GM19023 (cell line): Measurements from ENCODE around the gene CAPZA2.

Experiments
- ATAC-seq: cut with Tn5 transposase; IDR thresholded peaks from one replicate; pipeline ENCODE4 v1.9.1; 2021; ENCODE audit warnings: mild to moderate bottlenecking, moderate library complexity; ENCODE audit not compliant: unreplicated experiment

The CAPZA2 gene

DNA sequence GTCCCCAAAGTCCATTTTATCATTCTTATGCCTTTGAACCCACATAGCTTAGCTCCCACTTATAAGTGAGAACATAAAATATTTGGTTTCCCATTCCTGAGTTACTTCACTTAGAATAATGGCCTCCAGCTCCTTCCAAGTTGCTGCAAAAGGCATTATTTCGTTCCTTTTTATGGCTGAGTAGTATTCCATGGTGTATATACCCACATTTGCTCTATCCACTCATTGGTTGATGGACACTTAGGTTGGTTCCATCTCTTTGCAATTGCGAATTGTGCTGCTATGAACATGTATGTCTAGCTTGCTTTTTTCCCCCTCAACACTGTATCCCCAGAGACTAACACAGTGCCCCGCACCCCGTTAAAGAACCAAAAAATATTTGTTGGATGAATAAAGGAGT, 670 bp upstream of the CAPZA2 start:
- ATAC-seq, result no peak

GRCh38 chr7:116862951-116863670, 724 bp downstream of the CAPZA2 start:
- ATAC-seq, result peak; percentile 46

- no peak for ATAC-seq
Measured at GRCh38 chr7:116863936-116864500, 1.6 kb downstream of the CAPZA2 start.

- no peak for ATAC-seq
Measured at GRCh38 chr7:116871061-116871700, 8.8 kb downstream of the CAPZA2 start.

GRCh38 chr7:116872026-116872425, 9.6 kb downstream of the CAPZA2 start:
- ATAC-seq, result no peak

DNA sequence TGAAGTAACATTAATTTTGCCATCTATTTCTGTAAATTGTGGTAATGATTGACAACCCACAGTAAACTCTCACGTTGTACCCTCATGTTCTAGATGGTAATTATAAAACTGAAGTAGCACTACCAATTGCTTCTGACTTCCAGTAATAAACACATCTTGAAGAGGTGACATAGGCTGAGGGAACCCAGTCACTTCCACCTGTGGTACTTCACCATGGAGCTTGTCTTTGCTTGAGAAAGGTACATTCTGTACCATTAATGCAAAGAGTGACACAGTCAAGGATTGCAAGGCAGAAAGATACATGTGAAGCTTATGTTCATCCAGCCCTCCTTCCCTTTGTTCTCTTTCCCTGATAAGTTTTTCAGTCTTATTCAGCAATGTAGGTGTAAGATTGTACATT, 11.2 kb downstream of the CAPZA2 start:
- no peak for ATAC-seq

DNA sequence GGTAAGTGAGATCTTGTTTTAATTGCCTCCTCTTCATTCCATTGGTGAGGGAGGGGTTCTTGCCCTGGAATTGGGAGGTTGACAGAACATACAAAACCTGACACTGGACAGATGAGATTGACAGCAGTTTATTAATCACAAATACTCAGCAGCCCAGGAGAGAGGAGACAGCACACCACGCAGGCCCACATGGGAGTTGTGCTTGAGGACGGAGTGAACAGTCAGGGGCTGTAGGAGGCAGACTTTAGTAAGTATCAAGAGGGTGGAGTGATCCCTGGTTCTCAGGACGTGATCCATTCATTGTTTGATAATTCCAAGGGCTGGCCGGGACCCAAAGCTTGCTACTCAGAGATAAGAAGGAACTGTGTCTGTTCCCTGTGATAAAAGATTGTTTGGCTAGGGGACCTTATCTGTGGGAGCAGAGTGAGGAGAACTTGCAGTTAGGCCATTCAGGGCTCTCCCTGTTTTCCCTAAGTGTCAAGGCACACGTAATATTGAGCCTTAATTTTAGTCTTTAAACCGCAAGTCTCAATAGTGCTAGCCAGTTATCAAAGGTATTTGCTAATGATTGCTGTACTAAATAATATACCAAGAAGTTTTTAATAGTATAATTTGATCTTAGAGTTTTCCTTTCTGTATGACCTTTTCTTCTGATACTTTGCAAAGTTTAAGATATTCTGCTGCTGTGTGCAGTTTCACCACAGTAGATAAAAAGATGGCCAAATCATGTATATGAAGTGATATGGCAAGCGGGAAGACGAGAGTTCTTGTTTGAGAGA, 14.5 kb downstream of the CAPZA2 start:
- ATAC-seq, result no peak

DNA sequence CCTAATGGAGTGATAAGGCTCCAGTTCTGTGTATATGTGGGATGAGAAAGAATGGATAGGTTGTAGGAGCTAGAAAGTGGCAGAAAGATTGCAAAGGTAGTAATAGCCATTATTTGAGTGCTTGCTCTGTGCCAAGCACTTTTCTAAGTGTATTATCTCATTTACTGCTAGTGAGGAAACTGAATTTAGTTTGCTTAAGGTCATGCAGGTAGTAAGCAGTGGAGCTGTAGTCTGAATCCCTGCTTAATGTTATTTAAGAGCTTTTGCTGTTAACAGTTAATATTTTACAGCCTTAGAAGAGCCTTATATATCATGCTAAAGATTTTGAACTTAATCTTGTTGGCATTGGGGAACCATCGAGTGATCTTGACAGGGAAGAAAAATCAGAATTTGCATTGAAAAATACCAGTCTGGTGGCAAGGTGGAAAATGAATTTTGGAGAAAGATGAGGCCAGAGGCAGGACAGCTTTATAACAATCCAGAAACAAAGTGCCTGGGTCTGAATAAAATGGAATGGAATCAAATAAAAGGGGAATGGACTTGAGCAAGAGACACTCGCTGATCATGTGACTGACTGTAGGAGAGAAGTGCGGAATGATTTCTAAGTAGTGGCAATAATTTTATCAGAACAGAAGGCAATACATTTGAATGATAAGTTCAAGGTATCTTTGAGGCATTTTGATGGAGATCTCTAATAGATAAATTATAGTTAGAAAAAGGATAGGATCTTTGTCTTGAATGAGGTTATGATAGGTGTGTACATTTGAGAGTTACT, 15.2 kb downstream of the CAPZA2 start:
- ATAC-seq, result no peak

- ATAC-seq, result no peak
Measured at GRCh38 chr7:116884691-116885090, 22.3 kb downstream of the CAPZA2 start.

GRCh38 chr7:116885724-116886123, 23.3 kb downstream of the CAPZA2 start:
- no peak for ATAC-seq

GRCh38 chr7:116886543-116887156, 24.3 kb downstream of the CAPZA2 start:
- no peak for ATAC-seq

DNA sequence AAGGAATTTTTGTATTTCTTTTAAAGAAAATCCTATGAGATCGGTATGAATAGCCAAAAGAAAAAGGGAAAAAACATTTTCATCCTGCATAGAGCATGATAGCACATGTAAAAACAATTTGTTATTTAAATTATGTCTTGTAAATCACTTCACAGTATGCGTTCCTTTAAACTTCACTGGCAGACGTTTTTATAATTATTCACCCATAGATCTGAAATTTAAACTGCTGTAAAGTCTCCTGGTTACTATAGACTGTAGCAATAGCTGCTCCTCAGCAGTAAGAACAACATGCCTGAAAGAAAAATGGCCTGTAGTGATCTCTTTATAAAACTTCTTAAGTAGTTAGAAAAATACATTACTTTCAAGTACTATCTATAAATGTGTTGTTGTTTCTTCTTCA, 26.5 kb downstream of the CAPZA2 start:
- no peak for ATAC-seq

- no peak for ATAC-seq
Measured at GRCh38 chr7:116895849-116896248, 33.5 kb downstream of the CAPZA2 start.

GRCh38 chr7:116897661-116898060, 35.3 kb downstream of the CAPZA2 start:
- no peak for ATAC-seq

- ATAC-seq, result no peak
Measured at GRCh38 chr7:116899308-116899707, 36.9 kb downstream of the CAPZA2 start.

GRCh38 chr7:116901143-116901542, 38.8 kb downstream of the CAPZA2 start:
- no peak for ATAC-seq

DNA sequence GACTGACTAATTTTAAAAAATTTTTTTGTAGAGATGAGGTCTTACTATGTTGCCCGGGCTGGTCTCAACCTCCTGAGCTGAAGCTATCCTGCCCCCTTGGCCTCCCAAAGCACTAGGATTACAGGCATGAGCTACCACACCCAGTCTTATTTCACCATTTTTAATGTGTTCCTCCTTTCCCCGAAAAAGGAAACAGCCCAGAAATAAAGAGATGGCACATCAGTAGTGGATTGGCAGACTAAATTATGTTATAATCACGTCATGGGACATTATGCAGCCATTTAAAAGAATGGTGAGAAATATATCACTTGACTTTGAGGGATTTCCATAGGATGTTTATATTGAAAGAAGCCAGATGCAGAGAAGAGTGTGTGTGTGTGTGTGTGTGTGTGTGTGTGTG, 40.5 kb downstream of the CAPZA2 start:
- ATAC-seq, result no peak

- no peak for ATAC-seq
Measured at GRCh38 chr7:116906391-116906790, 44.0 kb downstream of the CAPZA2 start.

DNA sequence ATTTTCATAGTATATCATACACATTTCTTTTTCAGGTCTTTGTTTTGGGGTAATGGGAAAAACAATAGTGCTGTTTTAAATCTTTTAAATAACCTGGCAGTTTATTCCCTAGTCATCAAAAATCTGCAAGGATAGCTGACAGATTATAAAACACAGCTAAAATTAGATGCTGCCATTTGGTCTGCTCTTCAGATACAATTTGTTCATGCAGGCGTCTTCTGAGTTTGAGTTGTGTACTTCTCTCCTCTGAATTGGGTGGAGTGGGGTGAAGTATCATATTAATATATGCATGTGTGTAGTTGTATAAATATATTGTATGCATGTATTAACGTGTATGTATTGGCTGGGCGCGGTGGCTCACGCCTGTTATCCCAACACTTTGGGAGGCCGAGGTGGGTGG, 48.0 kb downstream of the CAPZA2 start:
- ATAC-seq, result no peak

- ATAC-seq, result no peak
Measured at GRCh38 chr7:116911801-116912200, 49.4 kb downstream of the CAPZA2 start.
